Activated CD8-positive, alpha-beta T cell treated with anti-CD3 and anti-CD28 coated beads for 36 hours (primary cell): Measurements from ENCODE around the gene CFAP100. TPM values are rescaled to one million over a fixed set of nuclear protein-coding genes. Genes with fewer than 3 reads are reported as not detected.

ENCODE experiments used
- ATAC-seq: fragments of 200-7000 bp; cut with Tn5 transposase; one replicate; pipeline ENCODE4 v1.10.0; 2021; ENCODE audit warnings: mild to moderate bottlenecking, moderate library complexity
- CTCF ChIA-PET: fragments of 350-600 bp; sonication (Branson Sonifier 250); formaldehyde crosslinking; loops from one replicate; lab custom pipeline; 2021; ENCODE audit warnings: antibody characterized with exemption; lab: Charles Lee
- POLR2A ChIA-PET: fragments of 350-600 bp; sonication (Branson Sonifier 250); formaldehyde crosslinking; loops from one replicate; lab custom pipeline; 2021; ENCODE audit warnings: antibody characterized with exemption; lab: Charles Lee
- DNase-seq: peaks from one replicate; pipeline ENCODE4 v3.0.0-alpha.2; 2020
- H3K27ac Mint-ChIP-seq: one replicate; pipeline ENCODE4 v1.8.0; 2021; ENCODE audit warnings: mild to moderate bottlenecking, mixed read lengths
- H3K27me3 Mint-ChIP-seq: one replicate; pipeline ENCODE4 v1.8.0; 2021; ENCODE audit warnings: mixed read lengths
- H3K36me3 Mint-ChIP-seq: one replicate; pipeline ENCODE4 v1.8.0; 2021; ENCODE audit warnings: low read depth, mixed read lengths
- H3K4me1 Mint-ChIP-seq: one replicate; pipeline ENCODE4 v1.8.0; 2021; ENCODE audit warnings: low read depth, mixed read lengths
- H3K4me3 Mint-ChIP-seq: one replicate; pipeline ENCODE4 v1.8.0; 2021; ENCODE audit warnings: mild to moderate bottlenecking, moderate library complexity, mixed read lengths
- H3K9me3 Mint-ChIP-seq: one replicate; pipeline ENCODE4 v1.8.0; 2021; ENCODE audit warnings: mixed read lengths
- CTCF ChIP-seq: fragments of 200-600 bp; IDR thresholded peaks from one replicate; pipeline ENCODE4 v1.8.0; 2022; ENCODE audit warnings: antibody characterized with exemption, mild to moderate bottlenecking
- intact Hi-C: fragments of 100-400 bp; cut with micrococcal nuclease; formaldehyde crosslinking; loops from one replicate; pipeline ENCODE4 v1.10.0; 2022
- total RNA-seq, 2 experiments: library from RNA; stranded (reverse); gene quantifications; one replicate each; pipeline ENCODE4 v1.2.3, GENCODE V29; 2021

CFAP100 gene
- total RNA-seq, 2 experiments from 2014 or later, result not detected

GRCh38 chr3:126371096-126371705, 23.5 kb upstream of the CFAP100 start:
- Mint-ChIP-seq H3K9me3 (no peaks in the 10 kb centered on the region), H3K27ac (no peak overlapping the region), H3K27me3 (peaks cover 1% of the 10 kb centered on the region), H3K36me3 (no peaks in the 10 kb centered on the region), H3K4me1 (no peaks in the 10 kb centered on the region), H3K4me3 (no peak overlapping the region)
- DNase-seq (no peak), ATAC-seq (no peak)
- no peak for TF ChIP-seq CTCF
- CTCF ChIA-PET, result no interaction called here
- POLR2A ChIA-PET, result no interaction called here
- intact Hi-C loops, result no loop called here

GRCh38 chr3:126372413-126373145, 22.1 kb upstream of the CFAP100 start:
- no peaks in the 10 kb centered on the region for H3K4me1 Mint-ChIP-seq
- ATAC-seq (no peak), DNase-seq (no peak)
- TF ChIP-seq CTCF, result no peak
- ChIA-PET CTCF (no interaction called here), POLR2A (no interaction called here)
- intact Hi-C loops, result no loop called here
- no peaks in the 10 kb centered on the region for H3K27me3 Mint-ChIP-seq
- H3K4me3 Mint-ChIP-seq, result no peak overlapping the region
- no peak overlapping the region for H3K27ac Mint-ChIP-seq
- H3K36me3 Mint-ChIP-seq, result no peaks in the 10 kb centered on the region
- no peaks in the 10 kb centered on the region for H3K9me3 Mint-ChIP-seq

GRCh38 chr3:126373146-126373613, 21.5 kb upstream of the CFAP100 start:
- H3K27ac Mint-ChIP-seq, result no peak overlapping the region
- H3K27me3 Mint-ChIP-seq, result no peaks in the 10 kb centered on the region
- H3K36me3 Mint-ChIP-seq, result no peaks in the 10 kb centered on the region
- no peak for TF ChIP-seq CTCF
- CTCF ChIA-PET, result no interaction called here
- no peaks in the 10 kb centered on the region for H3K9me3 Mint-ChIP-seq
- no peak overlapping the region for H3K4me3 Mint-ChIP-seq
- DNase-seq (no peak), ATAC-seq (no peak)
- POLR2A ChIA-PET, result no interaction called here
- H3K4me1 Mint-ChIP-seq, result no peaks in the 10 kb centered on the region
- intact Hi-C loops, result no loop called here

- ChIA-PET POLR2A (no interaction called here), CTCF (no interaction called here)
- intact Hi-C loops, result no loop called here
- Mint-ChIP-seq H3K4me3 (no peak overlapping the region), H3K27me3 (peaks cover under 1% of the 10 kb centered on the region), H3K4me1 (no peaks in the 10 kb centered on the region), H3K27ac (no peak overlapping the region), H3K36me3 (no peaks in the 10 kb centered on the region), H3K9me3 (no peaks in the 10 kb centered on the region)
- DNase-seq, result no peak
- TF ChIP-seq CTCF, result no peak
- ATAC-seq, result no peak
These were observed 20.8 kb upstream of the CFAP100 start for GRCh38 chr3:126373682-126374601.
